IMR-90 (cell line): ENCODE data around the gene LDLRAD3. TPM values are rescaled to one million over a fixed set of nuclear protein-coding genes. Genes with fewer than 3 reads are reported as not detected.

Source experiments
- ATAC-seq: fragments of 200-7000 bp; cut with Tn5 transposase; 2 replicates; pipeline ENCODE4 v1.9.1; 2020; ENCODE audit warnings: low read depth, mild to moderate bottlenecking, moderate library complexity
- BruUV-seq: library from RNA; stranded (reverse); fragments of 400-500 nt; replicated peaks from 2 replicates; lab custom pipeline; 2021; lab: Mats Ljungman, UMichigan
- CTCF ChIA-PET: fragments of 300-600 bp; formaldehyde crosslinking; extraction: SDS; loops from one replicate; lab custom pipeline; 2021; ENCODE audit warnings: antibody characterized with exemption; lab: Yijun Ruan, JAX
- POLR2A ChIA-PET: fragments of 300-600 bp; sonication (Branson Sonifier 250); formaldehyde crosslinking; loops from one replicate; lab custom pipeline; 2022; ENCODE audit warnings: antibody characterized with exemption; ENCODE audit not compliant: unreplicated experiment; lab: Charles Lee
- DNase-seq: peaks from one replicate; pipeline ENCODE4 v3.0.0; 2013
- H2AFZ ChIP-seq: replicated peaks from 2 replicates; pipeline ENCODE3; 2013; ENCODE audit warnings: low read length, mild to moderate bottlenecking; ENCODE audit not compliant: poor library complexity
- H2AK5ac ChIP-seq: 2 replicates; pipeline ENCODE4 v1.6.1; 2013; ENCODE audit warnings: low read depth, low read length, inconsistent platforms
- H2AK9ac ChIP-seq: replicated peaks from 2 replicates; pipeline ENCODE3; 2013; ENCODE audit warnings: mild to moderate bottlenecking, low read depth, low read length, moderate library complexity; ENCODE audit not compliant: poor library complexity
- H2BK120ac ChIP-seq: 2 replicates; pipeline ENCODE4 v1.6.1; 2013; ENCODE audit warnings: low read depth, low read length, inconsistent platforms
- H2BK15ac ChIP-seq: 3 replicates; pipeline ENCODE4 v1.6.1; 2013; ENCODE audit warnings: low read depth, low read length, inconsistent platforms
- H2BK20ac ChIP-seq: 2 replicates; pipeline ENCODE4 v1.6.1; 2013; ENCODE audit warnings: low read depth, mild to moderate bottlenecking, inconsistent platforms, low read length, moderate library complexity
- H2BK5ac ChIP-seq: 2 replicates; pipeline ENCODE4 v1.6.1; 2013; ENCODE audit warnings: mild to moderate bottlenecking, low read depth, low read length, inconsistent platforms; ENCODE audit not compliant: poor library complexity, severe bottlenecking
- H3K14ac ChIP-seq: replicated peaks from 2 replicates; pipeline ENCODE4 v1.6.1; 2013; ENCODE audit warnings: low read depth, low read length, inconsistent platforms
- H3K18ac ChIP-seq: 2 replicates; pipeline ENCODE4 v1.6.1; 2013; ENCODE audit warnings: low read depth, low read length, control low read depth
- H3K23ac ChIP-seq: 2 replicates; pipeline ENCODE4 v1.6.1; 2013; ENCODE audit warnings: low read depth, low read length, inconsistent platforms
- H3K27ac ChIP-seq: 2 replicates; pipeline ENCODE4 v1.5.1; 2013; ENCODE audit warnings: mild to moderate bottlenecking, control low read depth, low read length; ENCODE audit not compliant: insufficient read depth
- H3K27me3 ChIP-seq: 2 replicates; pipeline ENCODE4 v1.6.1; 2013; ENCODE audit warnings: low read length; ENCODE audit not compliant: control insufficient read depth, insufficient read depth
- H3K36me3 ChIP-seq: 2 replicates; pipeline ENCODE4 v1.6.1; 2013; ENCODE audit warnings: low read length, mixed read lengths; ENCODE audit not compliant: control insufficient read depth, insufficient read depth
- H3K4ac ChIP-seq: 2 replicates; pipeline ENCODE4 v1.6.1; 2013; ENCODE audit warnings: low read depth, low read length, inconsistent platforms
- H3K4me1 ChIP-seq: 2 replicates; pipeline ENCODE4 v1.6.1; 2013; ENCODE audit warnings: low read length, mixed read lengths; ENCODE audit not compliant: control insufficient read depth, insufficient read depth
- H3K4me2 ChIP-seq: 2 replicates; pipeline ENCODE4 v1.6.1; 2013; ENCODE audit warnings: low read depth, mild to moderate bottlenecking, control low read depth, low read length, moderate library complexity
- H3K4me3 ChIP-seq: 2 replicates; pipeline ENCODE4 v1.5.1; 2013; ENCODE audit warnings: low read depth, mild to moderate bottlenecking, control low read depth, low read length, moderate library complexity; ENCODE audit not compliant: insufficient read depth
- H3K56ac ChIP-seq: 2 replicates; pipeline ENCODE4 v1.6.1; 2013; ENCODE audit warnings: low read length, inconsistent platforms; ENCODE audit not compliant: insufficient read depth; ENCODE audit errors: extremely low read depth
- H3K79me1 ChIP-seq, 2 experiments: 2 replicates each; pipeline ENCODE4 v1.6.1; 2013; ENCODE audit warnings: low read length in 2 of 2, inconsistent platforms in 1 of 2, low read depth in 1 of 2
- H3K9ac ChIP-seq: 2 replicates; pipeline ENCODE4 v1.6.1; 2013; ENCODE audit warnings: low read depth, low read length, control low read depth
- H3K9me1 ChIP-seq: 2 replicates; pipeline ENCODE4 v1.6.1; 2013; ENCODE audit warnings: low read length, inconsistent platforms; ENCODE audit not compliant: insufficient read depth
- H3K9me3 ChIP-seq: 2 replicates; pipeline ENCODE4 v1.6.1; 2013; ENCODE audit warnings: low read length; ENCODE audit not compliant: control insufficient read depth, insufficient read depth
- H4K20me1 ChIP-seq: 2 replicates; pipeline ENCODE4 v1.6.1; 2013; ENCODE audit warnings: low read length, inconsistent platforms; ENCODE audit not compliant: insufficient read depth
- H4K5ac ChIP-seq: 2 replicates; pipeline ENCODE4 v1.6.1; 2013; ENCODE audit warnings: mild to moderate bottlenecking, low read depth, low read length, control low read depth
- H4K8ac ChIP-seq, 2 experiments: 2 replicates each; pipeline ENCODE4 v1.6.1; 2013; ENCODE audit warnings: low read depth in 2 of 2, low read length in 2 of 2, control low read depth in 1 of 2, inconsistent platforms in 1 of 2
- H4K91ac ChIP-seq: 2 replicates; pipeline ENCODE4 v1.6.1; 2013; ENCODE audit warnings: low read depth, low read length, inconsistent platforms; ENCODE audit not compliant: insufficient read depth
- BHLHE40 ChIP-seq: fragments of 150-350 bp; IDR thresholded peaks from 2 replicates; pipeline ENCODE4 v1.6.1; 2016; ENCODE audit warnings: mild to moderate bottlenecking, low read depth, low read length
- MAFK ChIP-seq: IDR thresholded peaks from 2 replicates; pipeline ENCODE4 v1.6.1; 2012; ENCODE audit warnings: low read depth, low read length, improper control_type of control experiment
- WGBS, 2 experiments: methylation state at CpG; one replicate each; pipeline versions ENCODE4 v1.1.5 to v1.1.7; 2013; ENCODE audit warnings: missing lambda C conversion rate in 2 of 2; ENCODE audit not compliant: insufficient read length in 1 of 2; ENCODE audit errors: extremely low coverage in 2 of 2; 5-methylcytosine and 5-hydroxymethylcytosine counted together
- dilution Hi-C: fragments of 300-500 bp; cut with HindIII; formaldehyde crosslinking; loops from one replicate; pipeline ENCODE4 v1.14.3; 2018; ENCODE audit warnings: low sequenced_read_pairs; ENCODE audit not compliant: unreplicated experiment
- in situ Hi-C: fragments of 300-500 bp; cut with MboI; formaldehyde crosslinking; loops from 3 replicates; pipeline ENCODE4 v1.14.3; 2019; ENCODE audit warnings: low sequenced_read_pairs, inconsistent platforms, mixed read lengths
- intact Hi-C: fragments of 100-400 bp; cut with micrococcal nuclease; formaldehyde crosslinking; loops from 2 replicates; pipeline ENCODE4 v1.10.0; 2022
- polyA plus RNA-seq, 3 experiments: library from polyadenylated mRNA; depleted of rRNA; stranded (reverse); fragments of >200 nt; gene quantifications; 2 replicates each; pipeline ENCODE4 v1.2.3, GENCODE V29; 2012; ENCODE audit warnings: low replicate concordance in 1 of 3
- total RNA-seq: library from RNA; depleted of rRNA; stranded (reverse); fragments of >200 nt; gene quantifications from 2 replicates; pipeline ENCODE4 v1.2.3, GENCODE V29; 2012

LDLRAD3 gene
- total and polyA plus RNA-seq, 2 of the 4 experiments (the other 2 are of a cell fraction), result 2.7 to 6.4 TPM

GRCh38 chr11:35980686-35981390 is 37.0 kb downstream of the LDLRAD3 start:
- Histone ChIP-seq H3K27ac (peak overlapping the region; percentile 29; the same call in 1 of the 2 replicates), H3K79me1 (peaks cover 10 to 34% of the 10 kb centered on the region in 2 experiments), H3K14ac (no peak overlapping the region), H2AK9ac (no peak overlapping the region), H2BK20ac (no peak overlapping the region), H3K4ac (no peak overlapping the region), H3K36me3 (no peaks in the 10 kb centered on the region), H4K91ac (no peak overlapping the region), H3K4me2 (0 out of 2 replicates have a peak overlapping the region, but pooled peaks have one; percentile 34), H3K18ac (peak overlapping the region; percentile 55; the same call in 1 of the 2 replicates), H3K9me3 (no peaks in the 10 kb centered on the region), H3K56ac (no peak overlapping the region), H3K27me3 (no peaks in the 10 kb centered on the region), H4K5ac (no peak overlapping the region), H2BK5ac (no peak overlapping the region), H3K23ac (0 out of 2 replicates have a peak overlapping the region, but pooled peaks have one; percentile 29), H2BK120ac (no peak overlapping the region), H2AFZ (no peak overlapping the region), H4K8ac (peak overlapping the region in 1 of 2 experiments; percentile 29; a peak in 2 of 4 replicates), H3K4me1 (peaks cover 6% of the 10 kb centered on the region; the same call in 1 of the 2 replicates), H2BK15ac (no peak overlapping the region), H3K9me1 (peaks cover 11% of the 10 kb centered on the region), H3K4me3 (no peak overlapping the region), H3K9ac (no peak overlapping the region), H4K20me1 (0 out of 2 replicates have a peak, but pooled peaks cover 5% of the 10 kb centered on the region), H2AK5ac (no peak overlapping the region)
- BruUV-seq, result no TSS peak
- intact Hi-C loops, result no loop called here
- POLR2A ChIA-PET, result no interaction called here
- CTCF ChIA-PET, result interaction anchor here (1.4 kb wide), 1 partner anchor 12 kb away, joined by 3 read pairs; no protein-coding TSS in a partner anchor
- DNase-seq (peak; percentile 55), ATAC-seq (no peak)
- WGBS, 2 experiments, result no CpG with 5 or more reads among the region's 9 CpGs
- peak; percentile 47 for TF ChIP-seq BHLHE40
- no peak for TF ChIP-seq MAFK
- in situ Hi-C loops, result no loop called here
- dilution Hi-C loops, result no loop called here
